ENCODE data around the gene PAPLN.

The PAPLN gene

DNA sequence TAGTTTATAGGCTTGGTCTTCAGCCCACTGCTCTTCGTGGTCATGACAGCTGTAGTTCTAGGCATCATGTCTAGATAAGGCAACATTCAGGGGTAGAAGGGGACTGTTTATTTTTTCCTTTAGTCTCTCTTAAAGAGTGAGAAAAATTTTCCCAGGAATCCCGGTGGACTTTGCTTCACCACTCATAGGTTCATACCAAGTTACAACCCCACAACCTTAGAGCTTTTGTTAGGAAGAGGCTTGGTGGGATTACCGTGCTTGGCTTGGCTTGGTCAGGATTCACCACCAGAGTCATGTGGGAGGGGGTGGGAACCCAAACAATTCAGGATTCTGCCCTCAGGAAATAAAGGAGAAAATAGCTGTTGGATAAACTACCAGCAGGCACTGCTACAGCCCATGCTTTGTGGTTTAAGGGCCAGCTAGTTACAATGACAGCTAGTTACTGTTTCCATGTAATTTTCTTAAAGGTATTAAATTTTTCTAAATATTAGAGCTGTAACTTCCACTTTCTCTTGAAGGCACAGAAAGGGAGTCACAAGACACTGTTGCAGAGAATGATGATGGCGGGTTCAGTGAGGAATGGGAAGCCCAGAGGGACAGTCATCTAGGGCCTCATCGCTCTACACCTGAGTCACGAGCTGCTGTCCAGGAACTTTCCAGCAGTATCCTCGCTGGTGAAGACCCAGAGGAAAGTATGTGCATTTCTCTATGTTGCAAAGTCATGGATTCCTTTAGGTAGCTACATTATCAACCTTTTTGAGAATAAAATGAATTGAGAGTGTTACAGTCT lies 25.9 kb upstream of the PAPLN start:
- DNase-seq (ENCODE audit: low read depth in 1 of 2, low spot score in 1 of 2): no peak
- no peaks in the 10 kb centered on the region for H3K27me3 ChIP-seq (ENCODE audit: insufficient read depth, poor library complexity, severe bottlenecking)
- H3K27ac ChIP-seq (replicated peaks): no peak overlapping the region
- no peak for TF ChIP-seq GABPA (IDR thresholded peaks at IDR 0.05; ENCODE audit: low read depth)
- no peak overlapping the region for H3K4me3 ChIP-seq (replicated peaks; ENCODE audit: insufficient read depth, low read length)

DNA sequence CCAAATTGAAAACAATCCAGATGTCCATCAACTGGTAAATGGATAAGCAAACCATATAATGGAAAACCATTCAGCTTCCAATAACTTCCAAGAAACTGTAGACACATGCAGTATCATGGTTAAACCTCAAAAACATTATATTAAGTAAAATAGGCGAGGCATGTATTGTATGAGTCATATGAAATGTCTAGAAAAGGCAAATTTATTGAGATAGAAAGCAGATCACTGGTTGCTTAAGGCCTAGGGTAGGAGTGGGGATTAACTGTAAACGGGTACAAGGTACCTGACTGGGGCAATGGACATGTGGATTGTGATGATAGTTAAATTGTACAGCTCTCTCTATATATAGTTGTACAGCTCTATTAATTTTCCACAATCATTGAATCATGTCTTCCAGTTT lies 21.3 kb upstream of the PAPLN start:
- TF ChIP-seq, protein P1, sequence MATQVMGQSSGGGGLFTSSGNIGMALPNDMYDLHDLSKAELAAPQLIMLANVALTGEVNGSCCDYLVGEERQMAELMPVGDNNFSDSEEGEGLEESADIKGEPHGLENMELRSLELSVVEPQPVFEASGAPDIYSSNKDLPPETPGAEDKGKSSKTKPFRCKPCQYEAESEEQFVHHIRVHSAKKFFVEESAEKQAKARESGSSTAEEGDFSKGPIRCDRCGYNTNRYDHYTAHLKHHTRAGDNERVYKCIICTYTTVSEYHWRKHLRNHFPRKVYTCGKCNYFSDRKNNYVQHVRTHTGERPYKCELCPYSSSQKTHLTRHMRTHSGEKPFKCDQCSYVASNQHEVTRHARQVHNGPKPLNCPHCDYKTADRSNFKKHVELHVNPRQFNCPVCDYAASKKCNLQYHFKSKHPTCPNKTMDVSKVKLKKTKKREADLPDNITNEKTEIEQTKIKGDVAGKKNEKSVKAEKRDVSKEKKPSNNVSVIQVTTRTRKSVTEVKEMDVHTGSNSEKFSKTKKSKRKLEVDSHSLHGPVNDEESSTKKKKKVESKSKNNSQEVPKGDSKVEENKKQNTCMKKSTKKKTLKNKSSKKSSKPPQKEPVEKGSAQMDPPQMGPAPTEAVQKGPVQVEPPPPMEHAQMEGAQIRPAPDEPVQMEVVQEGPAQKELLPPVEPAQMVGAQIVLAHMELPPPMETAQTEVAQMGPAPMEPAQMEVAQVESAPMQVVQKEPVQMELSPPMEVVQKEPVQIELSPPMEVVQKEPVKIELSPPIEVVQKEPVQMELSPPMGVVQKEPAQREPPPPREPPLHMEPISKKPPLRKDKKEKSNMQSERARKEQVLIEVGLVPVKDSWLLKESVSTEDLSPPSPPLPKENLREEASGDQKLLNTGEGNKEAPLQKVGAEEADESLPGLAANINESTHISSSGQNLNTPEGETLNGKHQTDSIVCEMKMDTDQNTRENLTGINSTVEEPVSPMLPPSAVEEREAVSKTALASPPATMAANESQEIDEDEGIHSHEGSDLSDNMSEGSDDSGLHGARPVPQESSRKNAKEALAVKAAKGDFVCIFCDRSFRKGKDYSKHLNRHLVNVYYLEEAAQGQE (IDR thresholded peaks at IDR 0.05; ENCODE audit: insufficient replicate concordance, low read depth): no peak
- TF ChIP-seq POLR2AphosphoS5 (IDR thresholded peaks at IDR 0.05; ENCODE audit: low read depth) (no peak), SPI1 (IDR thresholded peaks at IDR 0.05; ENCODE audit: borderline replicate concordance, low read depth) (no peak), GABPA (IDR thresholded peaks at IDR 0.05; ENCODE audit: low read depth) (no peak)
- TF ChIP-seq, protein P2, sequence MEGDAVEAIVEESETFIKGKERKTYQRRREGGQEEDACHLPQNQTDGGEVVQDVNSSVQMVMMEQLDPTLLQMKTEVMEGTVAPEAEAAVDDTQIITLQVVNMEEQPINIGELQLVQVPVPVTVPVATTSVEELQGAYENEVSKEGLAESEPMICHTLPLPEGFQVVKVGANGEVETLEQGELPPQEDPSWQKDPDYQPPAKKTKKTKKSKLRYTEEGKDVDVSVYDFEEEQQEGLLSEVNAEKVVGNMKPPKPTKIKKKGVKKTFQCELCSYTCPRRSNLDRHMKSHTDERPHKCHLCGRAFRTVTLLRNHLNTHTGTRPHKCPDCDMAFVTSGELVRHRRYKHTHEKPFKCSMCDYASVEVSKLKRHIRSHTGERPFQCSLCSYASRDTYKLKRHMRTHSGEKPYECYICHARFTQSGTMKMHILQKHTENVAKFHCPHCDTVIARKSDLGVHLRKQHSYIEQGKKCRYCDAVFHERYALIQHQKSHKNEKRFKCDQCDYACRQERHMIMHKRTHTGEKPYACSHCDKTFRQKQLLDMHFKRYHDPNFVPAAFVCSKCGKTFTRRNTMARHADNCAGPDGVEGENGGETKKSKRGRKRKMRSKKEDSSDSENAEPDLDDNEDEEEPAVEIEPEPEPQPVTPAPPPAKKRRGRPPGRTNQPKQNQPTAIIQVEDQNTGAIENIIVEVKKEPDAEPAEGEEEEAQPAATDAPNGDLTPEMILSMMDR (IDR thresholded peaks at IDR 0.05; ENCODE audit: insufficient read depth, low read length): no peak
- Histone ChIP-seq H3K27ac (replicated peaks) (no peak overlapping the region), H3K27me3 (ENCODE audit: insufficient read depth, poor library complexity, severe bottlenecking) (no peaks in the 10 kb centered on the region), H3K4me3 (replicated peaks; ENCODE audit: insufficient read depth, low read length) (no peak overlapping the region)
- DNase-seq (ENCODE audit: low read depth in 1 of 2, low spot score in 1 of 2): no peak

DNA sequence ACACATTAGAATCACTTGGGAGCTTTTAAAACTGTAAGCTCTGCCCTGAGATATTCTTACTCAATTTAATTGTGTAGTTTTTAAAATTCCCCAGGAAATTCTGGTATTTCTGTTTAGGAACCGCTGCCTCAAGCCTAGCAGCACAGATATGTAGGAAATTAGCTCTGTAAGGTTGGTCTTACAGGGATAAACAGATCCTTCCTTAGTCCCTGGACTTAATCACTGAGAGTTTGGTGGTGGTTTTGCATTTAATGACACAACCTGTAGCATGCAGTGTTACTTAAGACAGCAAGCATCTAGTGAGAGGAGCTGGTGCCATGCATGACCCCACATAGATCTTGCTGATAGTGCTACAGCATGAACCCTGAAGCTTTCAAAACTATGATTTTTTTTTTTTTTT lies 19.9 kb upstream of the PAPLN start:
- Histone ChIP-seq H3K27me3 (ENCODE audit: insufficient read depth, poor library complexity, severe bottlenecking) (no peaks in the 10 kb centered on the region), H3K4me3 (replicated peaks; ENCODE audit: insufficient read depth, low read length) (no peak overlapping the region), H3K27ac (replicated peaks) (no peak overlapping the region)
- TF ChIP-seq SPI1 (IDR thresholded peaks at IDR 0.05; ENCODE audit: borderline replicate concordance, low read depth) (no peak), POLR2AphosphoS5 (IDR thresholded peaks at IDR 0.05; ENCODE audit: low read depth) (no peak), GABPA (IDR thresholded peaks at IDR 0.05; ENCODE audit: low read depth) (no peak)
- TF ChIP-seq, protein P2 (IDR thresholded peaks at IDR 0.05; ENCODE audit: insufficient read depth, low read length): no peak
- TF ChIP-seq, protein P1 (IDR thresholded peaks at IDR 0.05; ENCODE audit: insufficient replicate concordance, low read depth): no peak
- no peak for DNase-seq (ENCODE audit: low read depth in 1 of 2, low spot score in 1 of 2)

DNA sequence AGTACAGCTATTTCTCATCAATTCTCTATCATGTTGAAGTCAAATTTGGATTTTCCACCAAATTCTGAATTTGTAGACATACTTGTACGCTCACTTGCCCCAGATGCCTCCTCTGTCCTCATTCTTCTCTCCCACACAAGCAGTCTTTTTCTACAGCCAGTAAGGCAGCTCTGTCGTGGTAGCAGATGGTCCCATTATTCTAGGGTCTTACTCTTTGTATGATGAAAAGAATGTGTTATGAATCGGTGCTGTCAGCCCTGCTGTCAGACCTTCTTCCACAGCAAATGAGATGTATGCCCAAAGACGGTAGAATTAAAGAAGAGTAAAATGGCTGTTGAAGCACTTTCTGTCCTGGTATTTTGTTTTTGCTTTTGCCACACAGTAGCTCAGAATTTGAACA lies 17.2 kb upstream of the PAPLN start:
- no peaks in the 10 kb centered on the region for H3K27me3 ChIP-seq (ENCODE audit: insufficient read depth, poor library complexity, severe bottlenecking)
- DNase-seq (ENCODE audit: low read depth in 1 of 2, low spot score in 1 of 2): no peak
- H3K4me3 ChIP-seq (replicated peaks; ENCODE audit: insufficient read depth, low read length): no peak overlapping the region
- H3K27ac ChIP-seq (replicated peaks): no peak overlapping the region
- TF ChIP-seq, protein P1 (IDR thresholded peaks at IDR 0.05; ENCODE audit: insufficient replicate concordance, low read depth): no peak
- no peak for TF ChIP-seq POLR2AphosphoS5 (IDR thresholded peaks at IDR 0.05; ENCODE audit: low read depth)
- TF ChIP-seq, protein P2 (IDR thresholded peaks at IDR 0.05; ENCODE audit: insufficient read depth, low read length): no peak
- no peak for TF ChIP-seq GABPA (IDR thresholded peaks at IDR 0.05; ENCODE audit: low read depth)
- no peak for TF ChIP-seq SPI1 (IDR thresholded peaks at IDR 0.05; ENCODE audit: borderline replicate concordance, low read depth)

All from HL-60 (cell line).